GM12891 (cell line): Measurements from ENCODE around the gene LGALS9B.
"Not testable (repeated sequence)": the region's sequence is repeated elsewhere in the genome, so short reads cannot be mapped to it uniquely, and the experiment has no call there.

ENCODE experiments used
- POLR2A ChIP-seq: IDR thresholded peaks from 2 replicates; pipeline ENCODE4 v1.6.1; 2011; ENCODE audit warnings: low read depth, low read length, control low read depth
- POLR2AphosphoS5 ChIP-seq: IDR thresholded peaks from 2 replicates; pipeline ENCODE4 v1.6.1; 2011; ENCODE audit warnings: low read depth, low read length, control low read depth
- TAF1 ChIP-seq: IDR thresholded peaks from 2 replicates; pipeline ENCODE4 v1.6.1; 2011; ENCODE audit warnings: low read depth, low read length, control low read depth

- TF ChIP-seq TAF1, POLR2AphosphoS5, POLR2A: not testable (repeated sequence)
Measured at GRCh38 chr17:20433382-20433781, 34.0 kb downstream of the LGALS9B start.
